Measurements from ENCODE around the gene TMC3. TPM values are rescaled to one million over a fixed set of nuclear protein-coding genes. Genes with fewer than 3 reads are reported as not detected.
A peak's percentile ranks its signal among the peaks of the same experiment; 100 is the strongest.

Gene TMC3
- polyA plus RNA-seq, 1 of the 3 experiments (the other 2 are of a cell fraction) = not detected

- no peak for DNase-seq
- ChIA-PET POLR2A (interaction anchor here (1.9 kb wide), 1 partner anchor 16 kb away, joined by 6 read pairs; the partner anchor contains the start of gene STARD5), CTCF (interaction anchor here (1.3 to 3.0 kb wide), 5 partner anchors 9 to 93 kb away, joined by 3 to 13 read pairs (median 6); no protein-coding TSS in a partner anchor)
- H3K9me3 ChIP-seq = no peaks in the 10 kb centered on the region
- no peaks in the 10 kb centered on the region for H3K36me3 ChIP-seq (replicated peaks in 1 of 2; ENCODE audit: control insufficient read depth in 1 of 2, insufficient read depth in 2 of 2, low read length in 1 of 2)
- no peak overlapping the region for H3K4me3 ChIP-seq (ENCODE audit: low read depth in 2 of 2, low read length in 1 of 2)
- no peak overlapping the region for H2AFZ ChIP-seq (ENCODE audit: low read depth)
- no peak overlapping the region for H3K9ac ChIP-seq
- no peak overlapping the region for H3K4me2 ChIP-seq
- no peaks in the 10 kb centered on the region for H3K9me2 ChIP-seq
- H3K4me1 ChIP-seq (ENCODE audit: control insufficient read depth in 1 of 2, insufficient read depth in 2 of 2, low read depth in 1 of 2, low read length in 1 of 2) = peaks cover 11 to 18% of the 10 kb centered on the region in 2 experiments; a peak in 2 of 4 replicates
- no peak overlapping the region for H3K27ac ChIP-seq (ENCODE audit: low read depth in 2 of 2, low read length in 1 of 2)
- no peaks in the 10 kb centered on the region for H3K79me2 ChIP-seq (ENCODE audit: insufficient read depth)
- no peaks in the 10 kb centered on the region for H4K20me1 ChIP-seq (ENCODE audit: insufficient read depth)
- H3F3A ChIP-seq (replicated peaks; ENCODE audit: insufficient read depth) = peaks cover 6% of the 10 kb centered on the region
- WGBS (ENCODE audit: low lambda C conversion rate) = 41% methylated on average over 2 of the region's 2 CpGs
- TF ChIP-seq TAF1 (IDR thresholded peaks at IDR 0.05; ENCODE audit: borderline replicate concordance, low read depth, low read length) (no peak), TCF12 (IDR thresholded peaks at IDR 0.05) (no peak), GATA2 (CRISPR knock-in tag; IDR thresholded peaks at IDR 0.05) (no peak), USF2 (IDR thresholded peaks at IDR 0.05; ENCODE audit: borderline replicate concordance, low read depth, low read length) (no peak), FOSL2 (IDR thresholded peaks at IDR 0.05; ENCODE audit: borderline replicate concordance, low read depth) (no peak), ELF1 (IDR thresholded peaks at IDR 0.05) (no peak), GABPA (IDR thresholded peaks at IDR 0.05; ENCODE audit: low read depth) (no peak), JUND (IDR thresholded peaks at IDR 0.05) (no peak), MAX (IDR thresholded peaks at IDR 0.05; ENCODE audit: low read depth) (no peak)
- H3K27me3 ChIP-seq (ENCODE audit: insufficient read depth) = no peaks in the 10 kb centered on the region
These were observed 65.8 kb downstream of the TMC3 start for GRCh38 chr15:81308260-81308659.

GRCh38 chr15:81304226-81304625 lies 69.8 kb downstream of the TMC3 start:
- no peaks in the 10 kb centered on the region for H3K36me3 ChIP-seq (replicated peaks in 1 of 2; ENCODE audit: control insufficient read depth in 1 of 2, insufficient read depth in 2 of 2, low read length in 1 of 2)
- no peak overlapping the region for H3K4me3 ChIP-seq (ENCODE audit: low read depth in 2 of 2, low read length in 1 of 2)
- H3F3A ChIP-seq (replicated peaks; ENCODE audit: insufficient read depth) = no peaks in the 10 kb centered on the region
- peaks cover 5% of the 10 kb centered on the region; the same call in 1 of the 2 replicates for H3K27me3 ChIP-seq (ENCODE audit: insufficient read depth)
- peaks cover 8 to 11% of the 10 kb centered on the region in 2 experiments; a peak in 2 of 4 replicates for H3K4me1 ChIP-seq (ENCODE audit: control insufficient read depth in 1 of 2, insufficient read depth in 2 of 2, low read depth in 1 of 2, low read length in 1 of 2)
- WGBS (ENCODE audit: low lambda C conversion rate) = 64% methylated on average over 5 of the region's 5 CpGs
- H3K79me2 ChIP-seq (ENCODE audit: insufficient read depth) = no peaks in the 10 kb centered on the region
- no peaks in the 10 kb centered on the region for H4K20me1 ChIP-seq (ENCODE audit: insufficient read depth)
- H2AFZ ChIP-seq (ENCODE audit: low read depth) = peak overlapping the region; percentile 17; the same call in 1 of the 2 replicates
- no peaks in the 10 kb centered on the region for H3K9me3 ChIP-seq
- ChIA-PET POLR2A (no interaction called here), CTCF (no interaction called here)
- no peak overlapping the region for H3K27ac ChIP-seq (ENCODE audit: low read depth in 2 of 2, low read length in 1 of 2)
- H3K4me2 ChIP-seq = no peak overlapping the region
- no peak for DNase-seq
- H3K9me2 ChIP-seq = no peaks in the 10 kb centered on the region
- 0 out of 2 replicates have a peak, but pooled peaks have one; percentile 63 for TF ChIP-seq MAX (IDR thresholded peaks at IDR 0.05; ENCODE audit: low read depth)
- TF ChIP-seq TAF1 (IDR thresholded peaks at IDR 0.05; ENCODE audit: borderline replicate concordance, low read depth, low read length) = no peak
- TF ChIP-seq MEF2A (IDR thresholded peaks at IDR 0.05; ENCODE audit: borderline replicate concordance, low read depth) = no peak
- TF ChIP-seq PBX3 (IDR thresholded peaks at IDR 0.05) = no peak
- no peak for TF ChIP-seq NRF1 (IDR thresholded peaks at IDR 0.05; ENCODE audit: low read depth, low read length)
- H3K9ac ChIP-seq = no peak overlapping the region
